AG10803 (cell line): ENCODE results near the gene EPS8L2.
A peak's percentile ranks its signal among the peaks of the same experiment; 100 is the strongest.

ENCODE experiments used
- DNase-seq: peaks from one replicate; pipeline ENCODE4 v3.0.0; 2010; ENCODE audit warnings: low read depth
- H3K4me3 ChIP-seq: 2 replicates; pipeline ENCODE4 v1.5.1; 2011; ENCODE audit warnings: mild to moderate bottlenecking, low read length, control low read depth
- TF ChIP-seq, protein P1 (sequence below): conservative IDR thresholded peaks from 2 replicates; pipeline ENCODE4 v1.5.1; 2011; ENCODE audit warnings: mild to moderate bottlenecking, low read length, control low read depth, inconsistent platforms

EPS8L2 gene

DNA sequence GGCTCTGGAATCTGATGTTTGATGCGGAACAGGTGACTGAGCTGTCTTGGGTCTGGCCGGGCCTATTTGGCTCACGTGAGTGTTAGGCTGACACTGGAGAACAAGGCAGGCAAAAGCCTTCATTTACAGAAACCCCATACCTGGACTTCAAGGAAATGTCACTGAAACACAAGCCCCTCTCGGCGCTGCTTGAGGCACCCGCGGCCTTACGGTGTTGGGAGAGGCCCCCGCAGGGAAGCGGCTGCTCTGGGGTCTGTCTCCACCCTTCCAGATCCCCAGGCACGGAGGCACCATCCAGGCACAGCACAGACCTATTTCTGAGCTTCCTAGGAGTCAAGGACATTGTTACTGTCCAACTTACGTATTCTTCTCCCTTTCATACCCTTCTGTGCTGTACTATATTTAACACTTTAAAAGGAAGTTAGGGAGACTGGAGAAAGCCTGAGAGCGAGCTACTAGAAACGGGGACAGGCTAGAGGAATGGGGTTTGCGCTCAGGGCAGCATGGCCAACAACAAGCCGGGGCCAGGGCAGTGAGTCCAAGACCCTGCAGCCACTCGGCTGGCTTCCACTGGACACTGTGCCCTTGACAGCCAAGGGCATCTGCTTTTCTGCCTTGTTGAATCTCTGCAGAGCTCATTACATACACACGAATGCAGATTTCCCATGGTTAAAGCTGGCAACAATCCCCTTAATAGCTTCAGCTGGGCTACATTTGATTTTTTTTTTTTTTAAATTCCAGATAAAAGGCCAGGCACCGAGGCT lies 45.2 kb upstream of the EPS8L2 start:
- H3K4me3 ChIP-seq: no peak overlapping the region
- TF ChIP-seq, protein P1, sequence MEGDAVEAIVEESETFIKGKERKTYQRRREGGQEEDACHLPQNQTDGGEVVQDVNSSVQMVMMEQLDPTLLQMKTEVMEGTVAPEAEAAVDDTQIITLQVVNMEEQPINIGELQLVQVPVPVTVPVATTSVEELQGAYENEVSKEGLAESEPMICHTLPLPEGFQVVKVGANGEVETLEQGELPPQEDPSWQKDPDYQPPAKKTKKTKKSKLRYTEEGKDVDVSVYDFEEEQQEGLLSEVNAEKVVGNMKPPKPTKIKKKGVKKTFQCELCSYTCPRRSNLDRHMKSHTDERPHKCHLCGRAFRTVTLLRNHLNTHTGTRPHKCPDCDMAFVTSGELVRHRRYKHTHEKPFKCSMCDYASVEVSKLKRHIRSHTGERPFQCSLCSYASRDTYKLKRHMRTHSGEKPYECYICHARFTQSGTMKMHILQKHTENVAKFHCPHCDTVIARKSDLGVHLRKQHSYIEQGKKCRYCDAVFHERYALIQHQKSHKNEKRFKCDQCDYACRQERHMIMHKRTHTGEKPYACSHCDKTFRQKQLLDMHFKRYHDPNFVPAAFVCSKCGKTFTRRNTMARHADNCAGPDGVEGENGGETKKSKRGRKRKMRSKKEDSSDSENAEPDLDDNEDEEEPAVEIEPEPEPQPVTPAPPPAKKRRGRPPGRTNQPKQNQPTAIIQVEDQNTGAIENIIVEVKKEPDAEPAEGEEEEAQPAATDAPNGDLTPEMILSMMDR: no peak
- DNase-seq: no peak

DNA sequence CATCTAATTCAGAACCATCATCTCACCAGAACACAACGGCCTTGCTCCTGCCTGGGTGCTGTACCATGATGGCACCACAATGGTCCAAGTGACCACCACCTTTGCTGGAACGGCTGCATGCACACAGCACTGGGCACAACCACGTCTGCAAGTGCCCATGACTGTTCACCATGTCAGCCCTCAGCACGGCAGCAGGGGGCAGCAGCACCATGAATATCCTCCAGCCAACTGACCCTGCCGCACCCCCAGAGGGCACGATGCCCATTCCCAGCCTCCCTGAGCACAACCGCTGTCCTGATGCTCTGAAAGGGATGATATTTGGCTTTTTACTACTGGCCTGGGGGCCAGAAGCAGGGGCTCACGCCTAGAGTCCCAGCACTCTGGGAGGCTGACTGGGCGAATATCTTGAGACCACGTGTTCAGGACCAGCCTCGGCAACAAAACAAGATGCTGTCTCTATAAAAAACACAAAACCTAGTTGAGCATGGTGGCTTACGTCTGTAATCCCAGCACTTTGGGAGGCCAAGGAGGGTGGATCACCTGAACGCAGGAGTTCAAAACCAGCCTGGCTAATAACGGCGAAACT lies 43.2 kb upstream of the EPS8L2 start:
- TF ChIP-seq, protein P1: peak; percentile 68
- DNase-seq: peak; percentile 57
- H3K4me3 ChIP-seq: no peak overlapping the region

DNA sequence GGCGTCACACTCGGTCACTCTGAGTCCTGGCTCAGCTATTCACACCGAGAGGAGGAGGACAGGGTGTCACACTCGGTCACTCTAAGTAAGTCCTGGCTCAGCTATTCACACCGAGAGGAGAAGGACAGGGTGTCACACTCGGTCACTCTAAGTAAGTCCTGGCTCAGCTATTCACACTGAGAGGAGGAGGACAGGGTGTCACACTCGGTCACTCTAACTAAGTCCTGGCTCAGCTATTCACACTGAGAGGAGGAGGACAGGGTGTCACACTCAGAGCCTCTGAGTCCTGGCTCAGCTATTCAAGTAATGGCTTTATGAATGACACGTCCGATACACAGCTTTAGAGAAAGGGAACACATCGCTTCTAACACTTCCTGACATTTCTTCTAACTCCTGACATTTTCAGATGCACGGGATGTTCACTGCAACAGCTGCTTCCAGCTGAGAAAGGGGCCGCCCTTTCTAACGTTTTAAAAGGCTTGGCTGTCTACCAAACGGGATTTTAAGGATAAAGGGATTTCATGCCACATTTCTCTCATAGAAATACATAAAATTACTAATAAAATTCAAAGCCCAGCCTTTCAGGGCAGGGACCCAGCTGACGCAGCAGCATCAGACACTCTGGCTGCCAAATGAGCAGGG lies 40.8 kb upstream of the EPS8L2 start:
- TF ChIP-seq, protein P1: no peak
- H3K4me3 ChIP-seq: no peak overlapping the region
- peak; percentile 28 for DNase-seq

DNA sequence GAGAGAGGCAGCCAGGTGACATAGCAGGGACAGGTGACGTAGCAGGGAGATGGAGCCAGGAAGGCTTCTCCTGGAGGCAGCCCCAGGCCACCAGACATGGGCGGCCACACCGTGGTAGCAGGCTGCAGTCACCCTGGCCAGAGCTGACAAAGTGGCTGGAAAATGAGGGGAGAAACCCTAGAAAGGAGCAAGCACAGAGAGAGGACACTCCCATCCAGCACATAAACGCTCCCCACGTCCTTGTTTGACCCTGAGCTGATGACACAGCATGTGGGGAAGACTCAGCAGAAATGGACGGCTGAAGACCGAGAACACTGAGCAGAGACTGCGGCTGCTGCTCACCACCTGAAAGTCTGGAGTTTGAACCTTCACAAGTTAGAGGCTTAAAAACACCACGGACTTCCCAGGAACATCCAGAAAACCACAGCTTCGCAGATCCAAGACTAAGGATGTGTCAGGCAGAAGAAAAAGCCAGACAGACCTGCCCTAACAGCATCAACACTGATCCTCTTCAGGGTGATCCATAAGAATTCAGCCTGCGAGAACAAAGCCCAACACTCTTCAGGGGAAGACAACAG lies 40.2 kb upstream of the EPS8L2 start:
- peak; percentile 74 for DNase-seq
- H3K4me3 ChIP-seq: no peak overlapping the region
- TF ChIP-seq, protein P1: no peak

DNA sequence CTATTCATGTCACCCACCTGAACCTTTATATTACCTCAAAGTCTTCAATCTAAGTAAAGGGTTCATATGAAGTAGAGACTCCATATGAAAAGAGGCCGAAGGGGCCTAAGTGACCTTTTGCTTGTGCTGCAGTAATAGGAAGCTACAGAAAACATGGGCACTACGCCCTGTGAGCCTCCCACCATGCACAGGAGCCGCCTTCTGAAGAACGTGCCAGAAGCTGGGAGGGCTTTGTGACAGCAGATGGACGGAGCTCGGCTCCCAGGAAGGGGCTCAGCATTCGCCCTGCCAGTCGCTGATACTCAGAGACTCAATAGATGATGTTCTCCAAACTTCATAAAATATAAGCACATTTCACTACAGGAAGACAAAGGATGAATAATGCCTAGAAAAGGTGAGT lies 32.2 kb upstream of the EPS8L2 start:
- no peak for DNase-seq
- H3K4me3 ChIP-seq: no peak overlapping the region
- TF ChIP-seq, protein P1: no peak

DNA sequence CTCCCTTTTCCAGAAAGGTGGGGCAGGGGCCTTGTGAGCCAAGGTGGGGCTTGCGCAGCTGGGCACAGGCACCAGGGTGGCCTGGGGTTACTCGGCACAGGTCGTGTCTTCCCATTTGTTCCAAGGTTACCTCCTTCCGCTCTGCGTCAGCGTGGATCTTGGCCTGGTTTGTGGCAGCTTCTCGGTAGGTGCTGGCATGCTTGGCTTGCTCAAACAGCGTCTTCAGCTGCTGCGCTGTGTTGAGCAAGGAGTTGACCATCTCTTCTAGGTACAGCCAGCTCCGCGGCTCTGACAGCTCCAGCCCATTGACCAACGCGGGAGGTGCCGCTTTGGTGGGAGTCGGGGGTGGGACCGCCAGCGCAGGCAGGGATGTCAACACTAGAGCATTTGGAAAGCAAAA lies 31.6 kb upstream of the EPS8L2 start:
- TF ChIP-seq, protein P1: no peak
- no peak for DNase-seq

DNA sequence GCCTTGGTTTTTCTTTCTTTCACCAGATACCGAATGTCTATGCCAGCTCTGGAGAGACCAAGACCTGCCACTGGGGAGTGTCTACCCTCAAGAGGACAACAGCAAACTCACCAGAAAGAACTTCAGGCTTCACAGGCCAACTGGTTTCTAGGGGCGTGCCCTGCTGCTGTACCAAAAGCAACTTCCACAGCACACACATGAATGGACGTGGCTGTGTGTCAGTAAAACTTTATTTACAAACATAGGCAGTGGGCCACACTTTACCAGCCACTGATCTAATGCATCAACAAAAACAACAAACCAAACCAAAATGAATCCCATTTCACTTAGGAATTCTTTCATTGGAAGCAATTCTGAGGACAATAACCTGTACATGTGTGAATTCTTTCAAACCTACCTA lies 27.7 kb upstream of the EPS8L2 start:
- TF ChIP-seq, protein P1: no peak
- H3K4me3 ChIP-seq: no peak overlapping the region
- DNase-seq: no peak

More for the DNA sequence above, 31.6 kb upstream of the EPS8L2 start:
- no peak overlapping the region for H3K4me3 ChIP-seq
